ENCODE measurements around the gene ARHGEF12. TPM values are rescaled to one million over a fixed set of nuclear protein-coding genes. Genes with fewer than 3 reads are reported as not detected.

Gene ARHGEF12
- total and polyA plus RNA-seq, 7 donors: 18.6 to 129 (median 80.5) TPM

GRCh38 chr11:120409655-120410054 is 73.4 kb downstream of the ARHGEF12 start:
- H3K27ac ChIP-seq: no peak overlapping the region
- TF ChIP-seq POLR2A (IDR thresholded peaks at IDR 0.05): no peak
- no peak for TF ChIP-seq POLR2AphosphoS5 (IDR thresholded peaks at IDR 0.05)
- no peak for TF ChIP-seq EP300 (IDR thresholded peaks at IDR 0.05)
- no peak for TF ChIP-seq CTCF (IDR thresholded peaks at IDR 0.05)
- H3K36me3 ChIP-seq: no peaks in the 10 kb centered on the region
- no peaks in the 10 kb centered on the region for H3K9me3 ChIP-seq
- peaks cover 0 to 20% (median 9%) of the 10 kb centered on the region in 4 donors for H3K4me1 ChIP-seq
- intact Hi-C loops (cut with DNase I): no loop called here
- H3K27me3 ChIP-seq: no peaks in the 10 kb centered on the region
- WGBS, 2 donors: 87 to 93% methylated on average over 5 of the region's 5 CpGs
- no peak overlapping the region for H3K4me3 ChIP-seq
- DNase-seq: no peak

GRCh38 chr11:120410622-120411380 is 74.6 kb downstream of the ARHGEF12 start:
- intact Hi-C loops (cut with DNase I): no loop called here
- DNase-seq: no peak
- H3K9me3 ChIP-seq: no peaks in the 10 kb centered on the region
- H3K27me3 ChIP-seq: no peaks in the 10 kb centered on the region
- H3K36me3 ChIP-seq: no peaks in the 10 kb centered on the region
- H3K4me3 ChIP-seq: no peak overlapping the region
- TF ChIP-seq EP300 (IDR thresholded peaks at IDR 0.05): no peak
- no peak for TF ChIP-seq POLR2A (IDR thresholded peaks at IDR 0.05)
- no peak for TF ChIP-seq POLR2AphosphoS5 (IDR thresholded peaks at IDR 0.05)
- TF ChIP-seq CTCF (IDR thresholded peaks at IDR 0.05): no peak
- no peak overlapping the region for H3K27ac ChIP-seq
- peaks cover 0 to 20% (median 9%) of the 10 kb centered on the region in 4 donors for H3K4me1 ChIP-seq
- WGBS, 2 donors: 94 to 97% methylated on average over 8 of the region's 8 CpGs

- Histone ChIP-seq H3K27ac (no peak overlapping the region), H3K4me1 (peaks cover 0 to 20% (median 10%) of the 10 kb centered on the region in 4 donors), H3K9me3 (no peaks in the 10 kb centered on the region), H3K4me3 (no peak overlapping the region), H3K27me3 (no peaks in the 10 kb centered on the region), H3K36me3 (no peaks in the 10 kb centered on the region)
- intact Hi-C loops (cut with DNase I): no loop called here
- no peak for DNase-seq
- TF ChIP-seq CTCF (IDR thresholded peaks at IDR 0.05) (no peak), EP300 (IDR thresholded peaks at IDR 0.05) (no peak)
Observed at GRCh38 chr11:120413480-120413879, 77.3 kb downstream of the ARHGEF12 start.

GRCh38 chr11:120420572-120420971 is 84.4 kb downstream of the ARHGEF12 start:
- TF ChIP-seq POLR2AphosphoS5 (IDR thresholded peaks at IDR 0.05) (no peak), POLR2A (IDR thresholded peaks at IDR 0.05) (no peak), EP300 (IDR thresholded peaks at IDR 0.05) (no peak)
- whole genome bisulfite sequencing, 2 donors: 93 to 96% methylated on average over 4 of the region's 4 CpGs
- H3K36me3 ChIP-seq: peaks cover 0 to 26% (median 2%) of the 10 kb centered on the region in 4 donors
- no peak overlapping the region for H3K27ac ChIP-seq
- no peaks in the 10 kb centered on the region for H3K27me3 ChIP-seq
- no peaks in the 10 kb centered on the region for H3K9me3 ChIP-seq
- H3K4me1 ChIP-seq: peaks cover 0 to 9% (median 0%) of the 10 kb centered on the region in 4 donors
- intact Hi-C loops (cut with DNase I): no loop called here
- DNase-seq: no peak
- no peak overlapping the region for H3K4me3 ChIP-seq

GRCh38 chr11:120424185-120424969 is 88.2 kb downstream of the ARHGEF12 start:
- intact Hi-C loops (cut with DNase I): no loop called here
- DNase-seq: no peak
- TF ChIP-seq EP300 (IDR thresholded peaks at IDR 0.05) (no peak), POLR2AphosphoS5 (IDR thresholded peaks at IDR 0.05) (no peak), POLR2A (IDR thresholded peaks at IDR 0.05) (no peak), CTCF (IDR thresholded peaks at IDR 0.05) (no peak)
- 33 to 72% methylated on average over 3 of the region's 3 CpGs for WGBS, 2 donors
- Histone ChIP-seq H3K36me3 (peaks cover 0 to 38% (median 2%) of the 10 kb centered on the region in 4 donors), H3K4me1 (peaks cover 0 to 6% (median 0%) of the 10 kb centered on the region in 4 donors), H3K27ac (no peak overlapping the region), H3K27me3 (no peaks in the 10 kb centered on the region), H3K4me3 (no peak overlapping the region), H3K9me3 (no peaks in the 10 kb centered on the region)

All from sigmoid colon (tissue), 7 donors.